Liver (tissue), 3 donors: ENCODE results near the gene CLMN.

Experiments
- CTCF ChIP-seq: fragments of 150-350 bp; IDR thresholded peaks from 2 replicates; pipeline ENCODE4 v1.5.1; 2017; ENCODE audit warnings: improper control_type of control experiment, low read depth, low read length; ENCODE audit not compliant: missing input control
- EGR1 ChIP-seq, 2 donors: IDR thresholded peaks; 2 replicates each; pipeline ENCODE4 v1.6.1; 2016 to 2018; ENCODE audit warnings: antibody characterized with exemption in 2 of 2, low read depth in 2 of 2
- FOXA1 ChIP-seq: IDR thresholded peaks from 2 replicates; pipeline ENCODE4 v1.6.1; 2016; ENCODE audit warnings: antibody characterized with exemption
- GABPA ChIP-seq, 2 donors: IDR thresholded peaks in 1 of 2; conservative IDR thresholded peaks in 1 of 2; 2 replicates each; pipeline ENCODE4 v1.6.1; 2016; ENCODE audit warnings: antibody characterized with exemption in 2 of 2, mild to moderate bottlenecking in 1 of 2, moderate library complexity in 1 of 2
- HNF4A ChIP-seq, 2 donors: conservative IDR thresholded peaks; 2 replicates each; pipeline ENCODE4 v1.6.1; 2016; ENCODE audit warnings: antibody characterized with exemption in 2 of 2, mild to moderate bottlenecking in 2 of 2
- JUND ChIP-seq, 2 donors: IDR thresholded peaks; 2 replicates each; pipeline ENCODE4 v1.6.1; 2016; ENCODE audit warnings: antibody characterized with exemption in 2 of 2
- MAX ChIP-seq: IDR thresholded peaks from 2 replicates; pipeline ENCODE4 v1.6.1; 2016; ENCODE audit warnings: antibody characterized with exemption
- RAD21 ChIP-seq, 2 donors: IDR thresholded peaks; 2 replicates each; pipeline ENCODE4 v1.6.1; 2016; ENCODE audit warnings: antibody characterized with exemption in 2 of 2, mild to moderate bottlenecking in 2 of 2
- REST ChIP-seq: IDR thresholded peaks from 2 replicates; pipeline ENCODE4 v1.6.1; 2016; ENCODE audit warnings: antibody characterized with exemption, mild to moderate bottlenecking
- RXRA ChIP-seq, 2 donors: IDR thresholded peaks; 2 replicates each; pipeline ENCODE4 v1.6.1; 2017 to 2018; ENCODE audit warnings: antibody characterized with exemption in 2 of 2, mild to moderate bottlenecking in 1 of 2
- ZBTB33 ChIP-seq: IDR thresholded peaks from 2 replicates; pipeline ENCODE4 v1.6.1; 2016; ENCODE audit warnings: antibody characterized with exemption
- donor health status: healthy.
- donor health status: healthy.

GRCh38 chr14:95143808-95144620 is 175.7 kb downstream of the CLMN start:
- TF ChIP-seq REST (no peak), CTCF (no peak), HNF4A (conservative IDR thresholded peaks at IDR 0.05) (peak in 1 of 2 donors; percentile 11), RAD21 (IDR thresholded peaks at IDR 0.05) (no peak), ZBTB33 (no peak), GABPA (IDR thresholded peaks at IDR 0.05 in 1 of 2, conservative IDR thresholded peaks at IDR 0.05 in 1 of 2) (no peak), FOXA1 (no peak), JUND (IDR thresholded peaks at IDR 0.05) (no peak), EGR1 (IDR thresholded peaks at IDR 0.05; ENCODE audit: low read depth in 2 of 2) (no peak), RXRA (IDR thresholded peaks at IDR 0.05) (no peak), MAX (no peak)
